Stimulated activated CD8-positive, alpha-beta memory T cell treated with anti-CD3 and anti-CD28 coated beads, Interleukin-4, amount 100 ng/mL, for 1 hour (primary cell): ENCODE data around the gene PRR9.
"Not testable (repeated sequence)": the region's sequence is repeated elsewhere in the genome, so short reads cannot be mapped to it uniquely, and the experiment has no call there.

Experiments used
- DNase-seq, 2 donors: peaks; one replicate each; pipeline ENCODE4 v3.0.0-alpha.2; 2020; ENCODE audit warnings: low read depth in 2 of 2, low spot score in 1 of 2

The PRR9 gene

GRCh38 chr1:153217212-153217611 lies at the start of gene PRR9:
PRR9 (plus strand) TSS chr1:153217584; CDS start chr1:153218145, 561 bp downstream.
- no peak for DNase-seq

- no peak for DNase-seq
Measured at GRCh38 chr1:153168686-153169085, 48.7 kb upstream of the PRR9 start.

- no peak for DNase-seq
Measured at GRCh38 chr1:153174624-153175023, 42.8 kb upstream of the PRR9 start.

GRCh38 chr1:153178922-153179321 lies 38.5 kb upstream of the PRR9 start:
- no peak for DNase-seq

GRCh38 chr1:153180556-153180955 lies 36.8 kb upstream of the PRR9 start:
- no peak for DNase-seq

GRCh38 chr1:153188301-153188700 lies 29.1 kb upstream of the PRR9 start:
- not testable (repeated sequence) for DNase-seq

- DNase-seq, result no peak
Measured at GRCh38 chr1:153190373-153190772, 27.0 kb upstream of the PRR9 start.

- DNase-seq, result no peak
Measured at GRCh38 chr1:153192697-153193096, 24.7 kb upstream of the PRR9 start.

GRCh38 chr1:153194331-153195050 lies 22.9 kb upstream of the PRR9 start:
- DNase-seq, result no peak

- DNase-seq, result no peak
Measured at GRCh38 chr1:153195216-153195615, 22.2 kb upstream of the PRR9 start.

- no peak for DNase-seq
Measured at GRCh38 chr1:153202006-153202405, 15.4 kb upstream of the PRR9 start.

- DNase-seq, result no peak
Measured at GRCh38 chr1:153203130-153203529, 14.3 kb upstream of the PRR9 start, which contains the start of gene LELP1. LELP1 (plus strand) TSS chr1:153203430; CDS start chr1:153204708, 1,278 bp downstream.

GRCh38 chr1:153206631-153207030 lies 10.8 kb upstream of the PRR9 start:
- no peak for DNase-seq

GRCh38 chr1:153210206-153210605 lies 7.2 kb upstream of the PRR9 start:
- DNase-seq, result no peak

GRCh38 chr1:153212201-153212600 lies 5.2 kb upstream of the PRR9 start:
- no peak for DNase-seq

- no peak for DNase-seq
Measured at GRCh38 chr1:153213519-153213918, 3.9 kb upstream of the PRR9 start.

- no peak for DNase-seq
Measured at GRCh38 chr1:153217744-153218416, 496 bp downstream of the PRR9 start.

- no peak for DNase-seq
Measured at GRCh38 chr1:153220606-153221303, 3.4 kb downstream of the PRR9 start.

- DNase-seq, result peak in 1 of 2 donors; percentile 16
Measured at GRCh38 chr1:153223040-153223891, 5.9 kb downstream of the PRR9 start.

GRCh38 chr1:153227810-153228209 lies 10.4 kb downstream of the PRR9 start:
- DNase-seq, result no peak

GRCh38 chr1:153228491-153228890 lies 11.1 kb downstream of the PRR9 start:
- no peak for DNase-seq
